T-helper 17 cell (primary cell): Measurements from ENCODE around the gene NT5DC1. TPM values are rescaled to one million over a fixed set of nuclear protein-coding genes. Genes with fewer than 3 reads are reported as not detected.

Experiments
- ATAC-seq: fragments of 150-1000 bp; cut with Tn5 transposase; 2 replicates; pipeline ENCODE4 v1.10.0; 2021; ENCODE audit warnings: mild to moderate bottlenecking, moderate library complexity
- DNase-seq, 3 donors: peaks; one replicate each; pipeline versions ENCODE4 v3.0.0 to v3.0.0-alpha.2; 2020 to 2021
- H3K9me3 ChIP-seq: one replicate; pipeline ENCODE4 v1.7.0; 2013; ENCODE audit warnings: low read length, mild to moderate bottlenecking; ENCODE audit not compliant: control insufficient read depth, poor library complexity, severe bottlenecking
- H3K27ac Mint-ChIP-seq: one replicate; pipeline ENCODE4 v1.8.0; 2022; ENCODE audit warnings: mild to moderate bottlenecking, moderate library complexity, mixed read lengths
- H3K27me3 Mint-ChIP-seq: one replicate; pipeline ENCODE4 v1.8.0; 2022; ENCODE audit warnings: mixed read lengths
- H3K36me3 Mint-ChIP-seq: one replicate; pipeline ENCODE4 v1.8.0; 2022; ENCODE audit warnings: low read depth, mixed read lengths
- H3K4me1 Mint-ChIP-seq: one replicate; pipeline ENCODE4 v1.8.0; 2022; ENCODE audit warnings: mild to moderate bottlenecking, mixed read lengths
- H3K4me3 Mint-ChIP-seq: one replicate; pipeline ENCODE4 v1.8.0; 2022; ENCODE audit warnings: mild to moderate bottlenecking, moderate library complexity, mixed read lengths
- total RNA-seq, 4 donors: library from RNA in 2 of 4; stranded (reverse) in 2 of 4; gene quantifications; one replicate each; pipeline ENCODE4 v1.2.3 and lab custom pipeline; 2022 to 2026

The NT5DC1 gene
- total RNA-seq, 2 donors from 2014 or later, result 33.1 to 34.5 TPM

GRCh38 chr6:116196841-116197240, 96.2 kb downstream of the NT5DC1 start:
- Mint-ChIP-seq H3K27ac (no peak overlapping the region), H3K36me3 (peaks cover 4% of the 10 kb centered on the region), H3K27me3 (no peaks in the 10 kb centered on the region), H3K4me3 (no peak overlapping the region), H3K4me1 (peaks cover 10% of the 10 kb centered on the region)
- ATAC-seq (no peak), DNase-seq (no peak)
- no peaks in the 10 kb centered on the region for H3K9me3 ChIP-seq

GRCh38 chr6:116200619-116201249, 100.1 kb downstream of the NT5DC1 start:
- Mint-ChIP-seq H3K4me1 (peaks cover 7% of the 10 kb centered on the region), H3K27ac (no peak overlapping the region), H3K4me3 (no peak overlapping the region), H3K27me3 (no peaks in the 10 kb centered on the region), H3K36me3 (peaks cover 4% of the 10 kb centered on the region)
- no peaks in the 10 kb centered on the region for H3K9me3 ChIP-seq
- ATAC-seq (no peak), DNase-seq (no peak)

- Mint-ChIP-seq H3K4me3 (no peak overlapping the region), H3K36me3 (peaks cover 4% of the 10 kb centered on the region), H3K27me3 (no peaks in the 10 kb centered on the region), H3K27ac (no peak overlapping the region), H3K4me1 (peaks cover 7% of the 10 kb centered on the region)
- ATAC-seq, result no peak
- H3K9me3 ChIP-seq, result no peaks in the 10 kb centered on the region
- DNase-seq, result no peak
Observed at GRCh38 chr6:116201538-116201937, 100.9 kb downstream of the NT5DC1 start.

- ATAC-seq (no peak), DNase-seq (no peak)
- Mint-ChIP-seq H3K27me3 (no peaks in the 10 kb centered on the region), H3K4me1 (peaks cover 4% of the 10 kb centered on the region), H3K27ac (no peak overlapping the region), H3K4me3 (no peak overlapping the region), H3K36me3 (no peaks in the 10 kb centered on the region)
- H3K9me3 ChIP-seq, result no peaks in the 10 kb centered on the region
Observed at GRCh38 chr6:116205281-116205680, 104.6 kb downstream of the NT5DC1 start.

- no peaks in the 10 kb centered on the region for H3K27me3 Mint-ChIP-seq
Observed at GRCh38 chr6:116206231-116206903, 105.7 kb downstream of the NT5DC1 start.

GRCh38 chr6:116208056-116208785, 107.6 kb downstream of the NT5DC1 start:
- Mint-ChIP-seq H3K27me3 (no peaks in the 10 kb centered on the region), H3K4me3 (no peak overlapping the region), H3K36me3 (no peaks in the 10 kb centered on the region), H3K27ac (no peak overlapping the region), H3K4me1 (peaks cover 4% of the 10 kb centered on the region)
- ATAC-seq (no peak), DNase-seq (no peak)
- H3K9me3 ChIP-seq, result no peaks in the 10 kb centered on the region

More at GRCh38 chr6:116206231-116206903, 105.7 kb downstream of the NT5DC1 start:
- H3K36me3 Mint-ChIP-seq, result no peaks in the 10 kb centered on the region
- no peak overlapping the region for H3K4me3 Mint-ChIP-seq
- H3K9me3 ChIP-seq, result no peaks in the 10 kb centered on the region
- ATAC-seq, result no peak
- no peak for DNase-seq
- H3K4me1 Mint-ChIP-seq, result peaks cover 4% of the 10 kb centered on the region
- no peak overlapping the region for H3K27ac Mint-ChIP-seq

- no peak for DNase-seq
- H3K27ac Mint-ChIP-seq, result no peak overlapping the region
- no peaks in the 10 kb centered on the region for H3K36me3 Mint-ChIP-seq
- peaks cover 2% of the 10 kb centered on the region for H3K4me1 Mint-ChIP-seq
- no peaks in the 10 kb centered on the region for H3K9me3 ChIP-seq
- H3K4me3 Mint-ChIP-seq, result no peak overlapping the region
- no peak for ATAC-seq
- no peaks in the 10 kb centered on the region for H3K27me3 Mint-ChIP-seq
Observed at GRCh38 chr6:116210316-116210715, 109.7 kb downstream of the NT5DC1 start.

GRCh38 chr6:116210750-116211425, 110.2 kb downstream of the NT5DC1 start:
- Mint-ChIP-seq H3K27ac (no peak overlapping the region), H3K36me3 (no peaks in the 10 kb centered on the region), H3K4me1 (peaks cover 2% of the 10 kb centered on the region), H3K4me3 (no peak overlapping the region), H3K27me3 (no peaks in the 10 kb centered on the region)
- H3K9me3 ChIP-seq, result no peaks in the 10 kb centered on the region
- ATAC-seq (no peak), DNase-seq (no peak)

- Mint-ChIP-seq H3K4me3 (no peak overlapping the region), H3K36me3 (no peaks in the 10 kb centered on the region), H3K27me3 (no peaks in the 10 kb centered on the region), H3K4me1 (no peaks in the 10 kb centered on the region), H3K27ac (no peak overlapping the region)
- H3K9me3 ChIP-seq, result no peaks in the 10 kb centered on the region
- ATAC-seq (no peak), DNase-seq (no peak)
Observed at GRCh38 chr6:116214681-116215080, 114.0 kb downstream of the NT5DC1 start.

GRCh38 chr6:116215414-116215813, 114.8 kb downstream of the NT5DC1 start:
- H3K9me3 ChIP-seq, result no peaks in the 10 kb centered on the region
- H3K36me3 Mint-ChIP-seq, result no peaks in the 10 kb centered on the region
- no peaks in the 10 kb centered on the region for H3K4me1 Mint-ChIP-seq
- no peak for ATAC-seq
- no peak overlapping the region for H3K27ac Mint-ChIP-seq
- no peak overlapping the region for H3K4me3 Mint-ChIP-seq
- no peaks in the 10 kb centered on the region for H3K27me3 Mint-ChIP-seq
- no peak for DNase-seq

- no peaks in the 10 kb centered on the region for H3K9me3 ChIP-seq
- Mint-ChIP-seq H3K27ac (no peak overlapping the region), H3K4me1 (no peaks in the 10 kb centered on the region), H3K36me3 (no peaks in the 10 kb centered on the region), H3K27me3 (no peaks in the 10 kb centered on the region), H3K4me3 (no peak overlapping the region)
- DNase-seq (no peak), ATAC-seq (peak; percentile 76)
Observed at GRCh38 chr6:116217069-116217468, 116.4 kb downstream of the NT5DC1 start.

- DNase-seq, result no peak
Observed at GRCh38 chr6:116218172-116218633, 117.5 kb downstream of the NT5DC1 start.

GRCh38 chr6:116218866-116219265, 118.2 kb downstream of the NT5DC1 start:
- Mint-ChIP-seq H3K27me3 (no peaks in the 10 kb centered on the region), H3K4me3 (no peak overlapping the region), H3K36me3 (peaks cover 3% of the 10 kb centered on the region), H3K27ac (no peak overlapping the region), H3K4me1 (no peaks in the 10 kb centered on the region)
- DNase-seq (no peak), ATAC-seq (no peak)
- H3K9me3 ChIP-seq, result no peaks in the 10 kb centered on the region

More at GRCh38 chr6:116218172-116218633, 117.5 kb downstream of the NT5DC1 start:
- H3K36me3 Mint-ChIP-seq, result peaks cover under 1% of the 10 kb centered on the region
- no peaks in the 10 kb centered on the region for H3K27me3 Mint-ChIP-seq
- no peak for ATAC-seq
- no peaks in the 10 kb centered on the region for H3K9me3 ChIP-seq
- H3K4me3 Mint-ChIP-seq, result no peak overlapping the region
- no peaks in the 10 kb centered on the region for H3K4me1 Mint-ChIP-seq
- H3K27ac Mint-ChIP-seq, result no peak overlapping the region
